IPS-18c (cell line): ENCODE measurements around the gene CDX1.
"Not testable (repeated sequence)": the region's sequence is repeated elsewhere in the genome, so short reads cannot be mapped to it uniquely, and the experiment has no call there.

Source experiments
- H3K4me3 ChIP-seq: 2 replicates; pipeline ENCODE4 v1.7.0; 2013; ENCODE audit warnings: low read depth, mild to moderate bottlenecking, low read length, moderate library complexity; ENCODE audit not compliant: insufficient read depth
- H3K9me3 ChIP-seq: one replicate; pipeline ENCODE4 v1.6.1; 2013; ENCODE audit warnings: mild to moderate bottlenecking, low read length, moderate library complexity; ENCODE audit not compliant: control insufficient read depth, insufficient read depth

The CDX1 gene

DNA sequence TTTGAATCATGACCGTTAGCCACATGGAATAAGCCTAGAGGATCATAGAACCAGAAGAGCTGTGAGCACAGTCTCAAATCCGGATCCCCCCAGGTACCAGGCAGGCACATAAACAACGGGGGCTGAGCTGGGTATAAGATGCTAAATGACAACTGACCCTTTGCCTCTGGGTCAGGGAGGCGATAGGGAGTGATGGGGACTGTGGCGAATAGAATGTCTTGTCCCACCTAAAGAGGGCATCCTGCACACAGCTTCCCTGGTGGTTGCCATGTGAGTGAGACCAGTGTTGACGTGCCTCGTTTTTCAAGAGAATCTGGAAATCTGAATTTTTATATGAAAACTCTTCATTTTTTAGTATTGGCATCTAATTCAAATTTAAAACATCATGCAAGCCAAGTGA is 56.9 kb downstream of the CDX1 start:
- Histone ChIP-seq H3K9me3 (no peaks in the 10 kb centered on the region), H3K4me3 (no peak overlapping the region)

- Histone ChIP-seq H3K4me3 (no peak overlapping the region), H3K9me3 (no peaks in the 10 kb centered on the region)
Measured at GRCh38 chr5:150224483-150225027, 58.0 kb downstream of the CDX1 start.

DNA sequence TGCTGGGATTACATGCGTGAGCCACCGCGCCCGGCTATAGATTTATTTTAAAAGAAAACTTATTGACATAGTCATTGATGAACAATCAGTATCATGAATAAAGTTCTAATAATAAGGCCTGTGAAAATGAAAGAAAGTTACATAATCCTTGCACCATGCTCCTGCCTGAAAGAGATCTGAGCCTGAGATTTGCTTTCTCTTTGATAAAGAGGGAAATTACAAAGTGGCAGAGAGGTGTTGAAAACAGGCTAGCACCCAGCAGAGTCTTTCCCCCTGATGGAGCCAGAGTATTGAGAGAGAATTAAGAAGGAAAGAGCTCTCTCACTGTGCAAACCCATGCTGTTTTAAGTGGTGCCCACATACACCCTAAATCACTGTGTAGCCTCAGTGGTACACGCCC is 60.5 kb downstream of the CDX1 start:
- no peak overlapping the region for H3K4me3 ChIP-seq

DNA sequence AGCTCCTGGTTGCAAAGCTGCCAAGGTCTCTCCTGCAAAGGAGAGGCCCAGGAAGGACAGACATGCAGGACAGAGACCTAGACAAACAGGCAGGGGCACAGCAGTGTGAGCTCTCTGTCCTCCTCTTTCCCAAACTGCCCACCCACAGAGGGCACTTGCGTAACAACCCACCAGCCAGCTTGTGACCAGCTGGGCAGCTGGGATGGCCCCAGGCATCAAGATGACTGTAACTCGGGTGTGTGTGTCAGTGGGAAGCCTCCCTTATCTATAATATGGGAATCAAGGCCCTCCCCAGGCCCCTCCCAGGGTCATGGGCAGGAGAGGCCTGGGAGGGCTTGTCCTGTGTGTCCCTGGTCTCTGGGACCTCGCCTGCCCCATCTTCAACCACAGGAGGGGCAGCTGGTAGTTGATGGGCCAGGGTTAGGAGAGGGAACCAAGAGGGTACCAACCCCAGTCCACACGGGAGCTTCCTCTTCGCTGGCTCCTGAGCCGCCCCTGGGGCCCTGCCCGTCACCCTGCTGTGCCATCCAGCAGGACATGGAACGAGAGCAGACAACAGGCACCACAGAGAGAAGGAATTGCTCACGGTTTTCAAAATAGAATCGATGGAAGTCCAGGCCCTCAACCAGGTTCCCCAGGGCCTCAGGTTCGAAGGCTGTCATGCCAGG is 61.2 kb downstream of the CDX1 start:
- Histone ChIP-seq H3K4me3 (no peak overlapping the region), H3K9me3 (no peaks in the 10 kb centered on the region)

More for the DNA sequence above, 60.5 kb downstream of the CDX1 start:
- no peaks in the 10 kb centered on the region for H3K9me3 ChIP-seq

GRCh38 chr5:150229571-150229970 is 63.0 kb downstream of the CDX1 start:
- H3K4me3 ChIP-seq, result no peak overlapping the region
- H3K9me3 ChIP-seq, result no peaks in the 10 kb centered on the region

DNA sequence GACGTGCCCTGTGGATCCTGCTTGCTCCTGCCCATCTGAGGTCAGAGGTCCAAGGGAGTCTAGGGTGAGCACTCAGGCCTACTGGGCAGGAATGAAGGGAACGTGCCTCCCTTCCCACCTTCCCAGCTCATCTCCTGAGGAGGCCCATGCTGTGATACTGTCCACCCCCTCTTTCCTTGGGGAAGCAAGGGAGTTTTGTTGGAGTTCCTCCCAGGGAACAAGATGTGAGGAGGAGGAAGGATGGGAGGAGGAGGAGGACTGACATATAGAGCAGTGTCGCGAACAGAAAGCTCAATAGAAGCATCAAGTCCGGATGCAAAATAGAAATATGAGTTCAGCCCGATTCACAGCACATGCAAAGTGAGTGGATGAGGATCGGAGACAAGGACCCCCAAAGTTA is 64.3 kb downstream of the CDX1 start:
- Histone ChIP-seq H3K4me3 (no peak overlapping the region), H3K9me3 (no peaks in the 10 kb centered on the region)

DNA sequence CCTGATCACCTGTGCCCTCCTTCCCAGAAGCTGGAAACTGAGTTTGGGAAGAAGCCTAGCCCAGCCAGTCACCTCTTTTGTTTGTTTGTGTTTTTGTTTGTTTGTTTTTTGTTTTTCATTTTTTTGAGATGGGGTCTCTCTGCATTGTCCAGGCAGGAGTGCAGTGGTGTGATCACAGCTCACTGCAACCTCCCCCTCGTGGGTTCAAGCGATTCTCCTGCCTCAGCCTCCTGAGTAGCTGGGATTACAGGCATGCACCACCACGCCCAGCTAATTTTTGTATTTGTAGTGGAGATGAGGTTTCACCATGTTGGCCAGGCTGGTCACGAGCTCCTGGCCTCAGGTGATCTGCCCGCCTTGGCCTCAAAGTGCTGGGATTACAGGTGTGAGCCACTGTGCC is 67.1 kb downstream of the CDX1 start:
- not testable (repeated sequence) for H3K4me3 ChIP-seq, H3K9me3 ChIP-seq
